Measurements from ENCODE around the gene PGC.
A peak's percentile ranks its signal among the peaks of the same experiment; 100 is the strongest.

The PGC gene

DNA sequence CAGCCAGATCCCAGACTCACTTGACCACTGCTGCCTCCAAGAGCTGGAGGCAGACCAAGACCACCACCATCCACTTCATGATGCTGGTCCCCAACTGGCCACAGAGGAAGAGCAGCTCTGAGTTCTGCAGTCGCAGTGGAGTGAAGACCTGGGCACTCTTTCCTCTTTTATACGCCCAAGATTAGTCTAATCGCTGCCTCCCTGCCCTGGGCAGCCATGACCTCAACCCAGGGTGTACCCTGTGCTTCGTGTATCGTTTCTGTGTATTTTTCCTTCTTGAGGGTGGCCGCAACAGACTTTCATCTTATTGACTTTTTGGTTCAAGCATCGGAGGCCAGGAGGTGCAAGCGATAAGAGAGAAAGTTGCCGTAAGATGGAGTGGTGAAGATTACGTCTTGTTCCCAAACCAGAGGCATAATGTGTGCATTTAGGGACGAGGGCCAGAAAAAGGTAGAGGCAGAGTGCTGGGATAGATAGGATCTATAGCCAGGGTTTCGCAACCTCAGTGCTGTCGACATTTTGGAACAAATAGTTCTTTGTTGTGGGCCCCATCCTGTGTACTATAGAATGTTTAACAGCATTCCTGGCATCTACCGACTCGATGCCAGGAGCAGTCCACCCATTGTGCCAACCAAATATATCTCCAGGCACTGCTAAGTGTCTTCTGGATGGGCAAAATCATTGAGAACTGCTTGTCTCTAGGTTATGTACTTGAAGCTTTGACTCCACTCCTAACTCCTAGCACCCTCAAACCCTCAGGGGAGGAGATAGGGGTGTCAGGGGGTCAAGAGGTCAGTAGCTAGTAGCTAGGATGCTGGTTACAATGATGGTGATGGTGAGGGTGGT, at the start of gene PGC:
TSS of gene PGC (minus strand) at position 142 of the 846 bp plus-strand sequence. CDS start at position 79, 63 bp downstream.
- no peak for DNase-seq

DNA sequence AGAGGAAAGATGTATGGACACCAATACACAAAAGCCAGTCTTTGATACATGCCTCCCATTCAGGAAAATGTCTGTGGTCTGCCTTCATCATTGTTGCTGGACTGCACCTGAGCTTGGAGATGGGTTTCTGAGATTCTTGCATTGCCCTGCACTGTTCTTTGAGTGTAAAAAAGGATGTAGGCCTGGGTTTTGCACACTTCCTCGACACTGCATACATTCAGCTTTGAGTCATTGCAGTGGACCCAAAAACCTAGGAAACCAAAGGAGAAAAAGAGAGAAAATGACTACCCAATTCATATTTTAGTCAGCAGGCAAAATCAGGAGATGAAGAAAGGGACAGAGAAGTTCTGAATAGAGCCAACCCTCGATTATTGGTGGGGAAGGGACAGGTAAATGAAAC, 49.3 kb upstream of the PGC start:
- no peak for DNase-seq

GRCh38 chr6:41791984-41792383, 44.8 kb upstream of the PGC start:
- no peak for DNase-seq

- no peak for DNase-seq
Observed at GRCh38 chr6:41791305-41791704, 44.1 kb upstream of the PGC start.

GRCh38 chr6:41790045-41790444, 42.8 kb upstream of the PGC start:
- peak; percentile 68 to 87 (median 73) for DNase-seq

- DNase-seq, result no peak
Observed at GRCh38 chr6:41789390-41789724, 42.2 kb upstream of the PGC start.

- peak; percentile 96 to 98 (median 97) for DNase-seq
Observed at GRCh38 chr6:41787219-41787917, 40.2 kb upstream of the PGC start, which contains the start of gene TOMM6. TSS of gene TOMM6 (plus strand) at chr6:41787694. CDS start at chr6:41787698, 4 bp downstream.

DNA sequence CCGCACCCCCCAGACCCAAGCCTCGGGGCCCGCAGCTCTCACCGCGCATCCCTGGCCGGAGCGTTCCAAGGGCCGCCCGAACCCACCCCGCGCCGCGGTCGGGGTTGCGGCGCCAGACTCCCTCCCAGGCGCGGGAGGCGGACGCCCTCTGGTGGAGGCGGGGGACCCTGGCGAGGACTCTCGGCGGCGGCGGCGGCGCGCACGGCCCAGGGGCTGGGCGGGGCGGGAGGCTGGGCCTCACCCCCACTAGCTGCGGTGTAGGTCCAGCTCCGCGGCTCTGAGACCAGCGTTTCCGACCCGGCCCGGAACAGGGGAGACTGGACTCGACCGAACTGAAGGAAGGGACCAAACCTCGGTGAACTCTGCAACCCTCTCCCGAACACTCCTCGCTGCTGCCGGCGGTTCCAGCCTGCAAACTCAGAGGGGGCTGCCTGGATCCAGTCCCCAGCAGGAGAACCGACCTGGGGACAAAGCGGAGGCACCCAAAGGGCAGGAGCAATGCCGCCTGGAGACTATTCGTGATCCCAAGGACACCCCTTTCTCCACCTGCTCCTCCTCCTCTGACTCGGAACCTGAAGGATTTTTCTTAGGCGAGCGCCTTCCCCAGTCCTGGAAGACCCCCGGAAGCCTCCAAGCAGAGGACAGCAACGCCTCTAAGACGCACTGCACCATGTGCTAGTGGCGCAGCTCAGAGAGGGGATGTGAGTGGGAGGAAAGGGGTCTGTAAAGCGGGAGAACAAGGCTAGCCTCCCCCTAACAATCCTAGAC, 39.4 kb upstream of the PGC start:
- peak; percentile 85 to 97 (median 93) for DNase-seq

GRCh38 chr6:41785689-41786450, 38.7 kb upstream of the PGC start:
- DNase-seq, result no peak

GRCh38 chr6:41785254-41785653, 38.1 kb upstream of the PGC start:
- no peak for DNase-seq

GRCh38 chr6:41784581-41785171, 37.5 kb upstream of the PGC start:
- DNase-seq, result peak; percentile 84 to 89 (median 86)

DNA sequence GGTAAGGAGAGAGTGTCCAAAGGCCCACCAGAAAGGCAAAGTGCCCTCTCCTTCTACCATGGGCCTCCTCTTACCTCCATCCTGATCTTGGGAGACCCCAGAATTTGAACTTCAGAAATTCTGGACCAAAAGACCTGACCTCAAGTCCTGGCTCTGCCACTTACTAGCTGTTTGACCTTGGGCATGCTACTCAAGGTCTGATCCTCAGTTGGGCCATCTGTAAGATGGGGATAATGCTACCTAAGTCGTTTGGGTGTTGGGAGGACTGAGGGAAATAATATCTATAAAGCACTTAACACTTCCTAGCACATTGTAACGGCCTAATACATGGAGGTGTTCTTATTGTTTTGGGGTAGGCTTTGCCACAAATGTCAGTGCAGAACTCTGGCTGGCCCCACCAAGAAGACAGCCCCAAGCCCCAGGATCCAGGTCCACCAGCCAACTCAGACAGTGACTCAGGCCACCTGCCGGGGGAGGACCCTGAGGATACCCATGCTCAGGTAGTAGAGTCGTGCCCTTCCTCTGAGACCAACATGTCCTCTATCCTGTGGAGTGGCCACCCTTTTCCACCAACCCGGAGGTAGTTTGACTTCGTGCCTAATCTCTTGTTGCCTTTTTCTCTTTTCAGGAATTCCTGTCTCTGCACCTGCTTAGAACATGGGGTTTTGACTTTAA, 36.0 kb upstream of the PGC start:
- DNase-seq, result no peak

DNA sequence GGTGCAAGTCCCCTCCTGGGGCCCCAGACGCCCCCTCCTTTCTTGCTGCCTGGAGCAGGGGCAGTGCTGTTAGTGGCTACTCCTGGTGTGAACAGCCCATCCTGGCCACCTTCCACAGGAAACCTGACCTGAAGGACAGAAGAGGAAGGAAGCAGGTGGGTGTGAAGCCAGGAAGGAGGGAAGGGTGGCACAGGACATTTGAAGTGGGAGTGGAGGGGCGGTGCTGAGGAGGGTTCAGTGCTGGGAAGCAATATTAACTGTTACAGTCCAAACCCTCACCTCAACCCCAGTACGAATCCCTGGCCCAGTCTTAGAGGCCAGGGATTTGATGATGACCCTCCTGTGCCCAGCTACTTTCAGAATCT, 34.2 kb upstream of the PGC start:
- no peak for DNase-seq

DNA sequence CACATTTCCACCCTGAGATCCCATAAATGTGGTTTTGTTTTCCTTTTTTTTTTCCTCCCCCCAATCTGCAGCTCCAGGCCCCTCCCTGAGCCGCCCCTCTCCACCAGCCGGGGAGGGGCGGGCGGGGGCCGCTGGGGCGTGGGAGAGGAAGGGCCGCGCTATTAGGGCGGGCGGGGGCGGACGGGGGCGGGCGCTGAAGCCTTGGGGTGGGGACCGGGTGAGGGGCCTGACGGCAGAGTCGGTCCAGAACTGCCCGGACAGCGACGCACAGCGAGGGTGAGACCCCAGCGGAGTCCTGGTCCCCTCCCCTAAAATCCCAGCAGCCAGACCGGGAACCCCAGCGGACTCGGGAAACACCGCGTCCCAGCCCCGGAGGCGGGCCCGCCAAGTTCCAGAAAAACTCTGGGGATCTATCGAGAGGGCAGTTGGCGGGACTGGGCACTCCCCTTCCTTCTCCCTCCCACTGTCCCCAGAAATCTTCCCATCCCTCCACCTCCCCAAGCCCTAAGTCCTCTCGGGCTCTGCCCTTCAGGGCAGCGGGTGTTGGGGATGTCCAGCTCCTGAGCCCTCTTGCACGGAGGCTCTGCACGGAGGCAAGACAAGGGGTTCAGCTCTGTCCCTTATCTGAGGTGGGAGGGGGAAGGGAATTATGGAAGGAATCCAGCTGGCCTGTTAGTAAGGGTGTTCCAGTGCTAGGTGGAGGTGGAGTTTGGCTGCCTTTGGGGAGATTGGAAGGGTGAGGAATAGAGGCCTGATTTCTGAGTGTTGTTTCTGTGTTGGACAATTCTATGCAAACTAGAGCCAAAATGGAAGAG, 33.6 kb upstream of the PGC start, which contains the start of gene PRICKLE4:
TSS of gene PRICKLE4 (plus strand) at position 232 of the 815 bp plus-strand sequence. CDS start 2,692 bp downstream, outside the sequence.
- DNase-seq, result peak; percentile 67 to 90 (median 72)

DNA sequence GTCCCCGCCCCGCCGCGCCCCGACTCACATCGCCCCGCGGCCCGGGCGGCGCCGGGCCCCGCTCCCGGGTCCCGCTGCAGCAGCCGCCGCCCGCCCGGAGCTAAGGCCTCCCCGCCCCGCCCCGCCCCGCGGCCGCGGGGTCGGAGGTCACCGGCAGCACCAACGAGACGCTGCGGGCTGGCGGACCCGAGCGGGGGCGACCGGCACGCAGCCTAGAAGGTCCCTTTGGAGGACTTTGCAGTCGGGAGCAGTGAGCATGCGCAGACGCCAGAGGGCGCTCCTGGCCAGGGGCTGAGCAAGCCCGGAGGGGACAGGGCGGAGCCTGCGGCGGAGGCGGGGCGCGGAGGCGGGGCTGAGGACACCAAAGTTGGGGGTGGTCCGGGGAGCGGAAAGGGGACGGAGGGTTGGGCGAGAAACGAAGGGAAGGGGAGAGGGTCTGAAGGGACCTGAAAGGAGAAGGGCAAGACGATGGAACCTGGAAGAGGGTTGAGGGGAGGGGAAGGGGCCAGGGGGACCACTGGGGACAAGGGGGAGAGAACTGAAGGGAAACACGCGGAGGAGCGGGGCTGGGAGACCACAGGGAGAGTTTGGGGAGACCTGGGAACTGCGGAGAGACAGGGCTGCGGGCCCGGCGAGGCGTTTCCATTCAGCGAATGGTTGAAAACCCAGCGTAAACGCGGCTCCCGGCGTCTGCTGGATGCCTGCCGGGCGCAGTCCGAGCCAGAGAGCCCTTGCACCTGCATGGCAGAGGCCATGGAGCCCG, 32.8 kb upstream of the PGC start, which contains the start of gene FRS3:
TSS of gene FRS3 (minus strand) at position 113 of the 763 bp plus-strand sequence. CDS start 2,913 bp downstream, outside the sequence.
- peak; percentile 98 to 99 (median 98) for DNase-seq

- DNase-seq, result no peak
Observed at GRCh38 chr6:41779336-41779735, 32.1 kb upstream of the PGC start.

- no peak for DNase-seq
Observed at GRCh38 chr6:41778895-41779294, 31.7 kb upstream of the PGC start.

DNA sequence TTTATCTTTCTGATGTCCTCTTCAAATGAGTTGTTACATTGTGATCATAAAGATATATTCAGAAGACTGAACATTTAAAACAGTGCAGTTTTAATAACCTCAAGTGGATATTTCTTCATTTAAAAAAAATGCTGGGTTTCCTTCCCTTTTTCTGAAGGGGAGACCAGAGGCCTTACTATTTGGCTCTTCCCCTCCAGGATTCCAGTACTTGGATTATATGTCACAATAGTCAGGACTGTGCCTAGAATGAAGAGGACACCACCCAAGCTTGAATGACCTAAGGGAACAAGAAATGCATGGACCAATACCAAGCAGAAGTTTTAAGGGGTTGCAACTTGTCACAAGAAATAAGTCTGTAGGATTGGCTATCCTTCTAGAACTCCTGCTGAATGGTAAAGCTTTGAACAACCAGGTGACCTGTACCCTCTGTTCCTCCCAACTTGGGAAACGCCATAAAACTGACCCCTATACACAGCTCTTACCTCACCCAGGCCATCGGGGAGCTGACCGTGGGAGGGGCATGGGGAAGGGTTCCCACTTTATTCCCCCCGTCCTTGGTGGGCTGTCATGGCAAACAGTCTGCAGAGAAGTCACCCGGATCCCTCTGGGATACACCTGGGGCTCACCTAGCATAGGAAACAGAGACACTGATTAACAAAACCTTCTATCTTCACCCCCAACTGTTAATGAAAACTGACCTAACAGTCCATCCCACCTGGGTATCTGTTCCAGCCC, 30.5 kb upstream of the PGC start:
- peak; percentile 52 to 69 (median 53) for DNase-seq

Data from suppressor macrophage treated with lipopolysaccharide for 1 hour (primary cell).